Neural crest cell (in vitro differentiated cells): ENCODE results near the gene ADSS2. TPM values are rescaled to one million over a fixed set of nuclear protein-coding genes. Genes with fewer than 3 reads are reported as not detected.

Experiments
- DNase-seq: peaks from one replicate; pipeline ENCODE4 v3.0.0; 2021; ENCODE audit warnings: low read depth, mixed read lengths, low spot score
- H3K27ac Mint-ChIP-seq: one replicate; pipeline ENCODE4 v1.8.0; 2021; ENCODE audit warnings: mild to moderate bottlenecking, mixed read lengths; ENCODE audit not compliant: unreplicated experiment
- H3K27me3 Mint-ChIP-seq: 2 replicates; pipeline ENCODE4 v1.8.0; 2021; ENCODE audit warnings: low read depth, mild to moderate bottlenecking, mixed read lengths
- H3K36me3 Mint-ChIP-seq: 2 replicates; pipeline ENCODE4 v1.8.0; 2021; ENCODE audit warnings: low read depth, mild to moderate bottlenecking, mixed read lengths
- H3K4me1 Mint-ChIP-seq: 2 replicates; pipeline ENCODE4 v1.8.0; 2021; ENCODE audit warnings: mixed read lengths
- H3K4me3 Mint-ChIP-seq: one replicate; pipeline ENCODE4 v1.8.0; 2021; ENCODE audit warnings: mild to moderate bottlenecking, mixed read lengths
- H3K9me3 Mint-ChIP-seq: 2 replicates; pipeline ENCODE4 v1.8.0; 2021; ENCODE audit warnings: mixed read lengths
- CTCF ChIP-seq: fragments of 200-600 bp; sonication (generic); conservative IDR thresholded peaks from 2 replicates; pipeline ENCODE4 v1.5.0; 2021; ENCODE audit warnings: antibody characterized with exemption, mild to moderate bottlenecking
- total RNA-seq: library from RNA; stranded (reverse); gene quantifications from 2 replicates; pipeline ENCODE4 v1.2.1, GENCODE V29; 2021

The ADSS2 gene
- total RNA-seq, 1 donor from 2014 or later = 66.2 TPM

GRCh38 chr1:244394826-244395765 is 56.6 kb downstream of the ADSS2 start:
- TF ChIP-seq CTCF = no peak
- H3K4me3 Mint-ChIP-seq = no peak overlapping the region

DNA sequence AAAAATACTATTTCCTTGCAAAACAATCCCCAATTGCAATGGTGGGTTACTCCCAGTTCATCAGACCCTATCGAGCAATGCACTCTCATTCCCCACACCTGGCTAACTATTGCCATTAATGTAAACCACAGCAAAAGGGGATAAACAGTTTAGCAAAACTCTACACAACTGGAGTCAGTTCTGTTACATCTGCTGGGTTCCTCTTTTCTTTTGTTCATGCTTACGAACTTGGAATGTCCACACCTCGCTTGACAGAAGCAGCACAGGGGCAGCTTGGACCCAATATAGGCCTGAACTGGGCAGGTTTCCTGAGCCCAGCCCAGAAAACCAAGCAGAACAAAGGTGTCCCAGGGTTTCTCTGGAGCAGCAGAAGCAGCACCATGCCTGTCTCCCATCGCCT is 57.4 kb downstream of the ADSS2 start:
- Mint-ChIP-seq H3K27ac (no peak overlapping the region), H3K4me1 (no peaks in the 10 kb centered on the region), H3K27me3 (no peaks in the 10 kb centered on the region), H3K36me3 (peaks cover 15% of the 10 kb centered on the region), H3K9me3 (peaks cover 2% of the 10 kb centered on the region), H3K4me3 (no peak overlapping the region)
- DNase-seq = no peak
- no peak for TF ChIP-seq CTCF

More at GRCh38 chr1:244394826-244395765, 56.6 kb downstream of the ADSS2 start:
- Mint-ChIP-seq H3K27me3 (no peaks in the 10 kb centered on the region), H3K36me3 (peaks cover 18% of the 10 kb centered on the region), H3K9me3 (peaks cover 2% of the 10 kb centered on the region), H3K4me1 (no peaks in the 10 kb centered on the region), H3K27ac (no peak overlapping the region)
- DNase-seq = no peak

DNA sequence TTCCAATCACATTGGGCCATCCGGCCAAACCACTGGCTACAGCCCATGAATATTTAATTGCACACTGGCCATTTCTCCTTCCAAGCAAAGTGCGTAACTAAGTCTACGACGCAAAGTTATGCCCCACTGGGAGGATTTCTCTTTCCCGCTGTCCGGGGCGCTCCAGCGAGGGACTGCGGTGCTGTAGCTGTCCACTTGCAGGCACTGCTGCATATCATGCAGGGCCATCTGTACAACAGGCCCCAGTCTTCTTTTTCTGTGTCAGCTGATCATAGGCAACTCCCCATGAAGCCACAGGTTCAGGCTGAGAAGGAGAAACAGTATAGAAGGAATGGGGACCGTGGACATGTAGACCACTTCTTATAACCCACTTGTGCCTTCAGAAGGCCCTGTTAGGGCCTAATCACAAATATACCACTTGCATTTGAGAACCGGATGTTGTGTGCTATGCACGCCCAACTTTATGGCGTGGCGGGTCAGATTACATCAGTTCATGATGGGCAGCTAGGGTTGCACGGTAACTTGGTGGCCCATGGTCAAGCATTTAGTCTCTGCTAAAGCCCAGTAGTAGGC is 58.0 kb downstream of the ADSS2 start:
- Mint-ChIP-seq H3K9me3 (no peaks in the 10 kb centered on the region), H3K27ac (peak overlapping the region; percentile 35), H3K36me3 (peaks cover 11% of the 10 kb centered on the region), H3K27me3 (no peaks in the 10 kb centered on the region), H3K4me1 (no peaks in the 10 kb centered on the region), H3K4me3 (no peak overlapping the region)
- no peak for DNase-seq
- TF ChIP-seq CTCF = no peak

DNA sequence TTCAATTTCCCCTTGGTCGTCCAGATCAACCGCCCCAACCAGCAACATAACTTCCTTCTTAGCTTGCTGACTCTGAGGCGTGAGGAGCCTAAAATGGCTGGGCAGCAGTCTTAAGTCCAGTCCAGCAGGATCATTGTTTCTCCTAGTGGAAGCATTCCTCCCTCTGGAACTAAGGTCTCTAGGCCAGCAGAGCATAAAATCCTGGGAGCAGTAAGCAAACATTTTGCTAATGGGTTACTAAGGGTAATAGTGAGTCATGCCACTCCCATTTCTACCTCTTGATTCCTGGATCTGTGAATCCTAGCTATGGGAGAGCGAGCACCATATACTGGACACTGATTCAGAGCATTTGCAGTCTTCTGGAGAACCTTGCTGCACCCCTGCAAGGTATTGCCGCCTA is 59.9 kb downstream of the ADSS2 start:
- DNase-seq = no peak
- Mint-ChIP-seq H3K4me1 (no peaks in the 10 kb centered on the region), H3K27me3 (no peaks in the 10 kb centered on the region), H3K4me3 (no peak overlapping the region), H3K9me3 (no peaks in the 10 kb centered on the region), H3K27ac (no peak overlapping the region), H3K36me3 (peaks cover 7% of the 10 kb centered on the region)
- no peak for TF ChIP-seq CTCF

DNA sequence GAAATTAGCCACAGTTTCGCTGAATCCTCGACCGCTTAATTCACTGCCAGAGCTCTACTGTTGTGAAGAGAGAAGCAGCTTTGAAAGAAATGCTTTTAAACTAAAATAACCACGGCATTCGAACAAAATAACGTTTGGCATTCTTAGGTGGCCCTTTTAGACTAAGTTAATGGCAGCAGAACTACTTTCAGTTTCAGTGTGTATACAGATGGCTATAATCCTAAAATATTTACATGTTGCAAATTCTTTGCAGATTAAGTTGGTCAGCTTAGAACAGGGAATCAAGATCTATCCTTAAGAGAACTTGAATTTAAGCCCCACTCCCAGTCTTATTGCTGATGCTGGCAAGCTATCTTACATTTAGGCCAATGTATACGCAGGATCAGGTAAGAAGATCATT is 62.7 kb downstream of the ADSS2 start:
- Mint-ChIP-seq H3K4me1 (no peaks in the 10 kb centered on the region), H3K27me3 (no peaks in the 10 kb centered on the region), H3K4me3 (no peak overlapping the region), H3K9me3 (no peaks in the 10 kb centered on the region), H3K36me3 (peaks cover 7% of the 10 kb centered on the region), H3K27ac (no peak overlapping the region)
- DNase-seq = no peak
- TF ChIP-seq CTCF = no peak
